ENCODE results near the gene DDX25.
A peak's percentile ranks its signal among the peaks of the same experiment; 100 is the strongest.

The DDX25 gene

DNA sequence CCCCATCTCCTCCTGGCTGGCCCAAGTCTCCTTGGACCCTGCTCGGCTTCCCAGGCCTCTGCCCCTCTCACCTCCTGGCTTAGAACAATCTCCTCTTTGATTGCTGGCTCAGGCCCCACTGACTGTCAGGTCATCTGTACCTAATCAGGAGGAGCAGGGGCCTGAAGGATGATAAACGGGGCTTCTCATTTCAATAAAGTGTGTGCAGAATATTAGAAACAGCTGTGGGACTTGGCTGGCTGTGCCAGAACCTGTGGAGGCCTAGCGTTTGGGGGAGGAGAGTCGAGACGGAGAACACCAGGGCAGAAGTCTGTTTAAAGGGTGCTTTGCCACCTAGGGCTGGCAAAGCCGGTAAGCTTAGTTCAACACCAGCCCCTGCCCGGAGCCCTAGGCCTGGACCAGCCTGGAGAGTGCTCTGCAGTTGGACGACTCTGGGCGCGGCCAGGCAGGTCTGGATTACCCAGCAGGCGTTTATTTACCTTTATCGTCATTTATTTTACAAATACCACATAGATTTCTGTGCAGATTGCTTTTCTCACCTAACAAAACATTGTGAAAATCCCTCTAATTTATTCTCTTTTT, 31.4 kb downstream of the DDX25 start:
- DNase-seq: no peak

DNA sequence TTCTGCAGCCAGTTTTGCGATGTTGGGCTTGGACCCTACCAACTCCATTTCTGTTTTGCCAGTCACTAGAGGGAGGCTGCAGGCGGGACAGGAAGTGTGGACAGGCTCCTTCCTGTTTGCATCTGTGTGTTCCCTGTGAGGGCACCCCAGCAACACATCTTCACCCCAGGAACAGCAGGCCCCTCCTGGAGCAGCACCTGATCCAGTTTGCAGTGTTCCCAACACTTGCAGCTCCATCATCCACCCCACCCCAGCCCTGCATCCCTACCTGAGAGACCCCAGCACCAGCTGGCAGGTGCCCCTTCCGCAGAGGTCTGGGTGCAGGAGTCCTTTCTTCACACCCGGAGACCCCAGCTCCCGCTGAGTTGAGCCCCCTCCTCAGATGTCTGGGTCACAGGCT, 34.1 kb downstream of the DDX25 start:
- peak in 1 of 5 experiments; percentile 48 for DNase-seq

DNA sequence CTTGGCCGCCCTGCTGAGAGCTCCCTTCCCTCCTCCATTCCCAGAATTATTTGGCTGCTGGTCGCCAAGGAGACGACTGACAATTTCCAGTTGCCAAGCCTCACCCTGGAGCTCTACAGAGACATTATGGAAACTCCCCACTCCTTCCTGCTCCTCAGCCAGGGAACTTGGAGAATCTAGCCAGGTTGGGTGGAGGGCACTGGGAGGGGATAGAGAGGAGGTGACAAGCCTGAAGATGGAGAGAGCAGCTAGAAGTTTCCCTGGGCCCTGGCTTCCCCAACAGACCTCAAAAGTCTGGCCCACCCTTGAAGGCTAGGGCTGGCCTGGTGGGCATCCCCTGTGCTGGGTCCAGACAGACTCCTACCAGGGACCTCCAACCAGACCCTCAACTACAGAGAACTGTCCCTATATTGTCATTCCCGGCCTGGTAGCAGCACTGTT, 34.8 kb downstream of the DDX25 start:
- no peak for DNase-seq

DNA sequence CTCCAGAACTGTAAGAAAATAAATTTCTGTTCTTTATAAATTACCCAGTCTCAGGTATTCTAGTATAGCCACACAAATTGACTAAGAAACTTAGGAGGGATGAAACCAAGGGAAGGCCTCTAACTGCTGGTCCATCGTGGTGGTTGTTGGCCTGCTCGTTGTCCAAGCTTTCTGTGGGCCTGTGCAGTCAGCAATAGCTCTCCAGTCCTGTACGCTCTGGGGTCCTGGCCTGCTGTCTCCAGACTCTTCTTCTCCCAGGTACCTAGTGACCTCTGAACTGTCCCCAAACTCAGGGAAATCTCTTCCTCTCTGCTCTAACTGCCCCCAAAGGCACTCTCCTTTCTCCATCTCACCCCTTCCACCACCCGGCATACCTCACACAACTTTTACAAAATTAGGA, 35.8 kb downstream of the DDX25 start:
- DNase-seq: no peak

DNA sequence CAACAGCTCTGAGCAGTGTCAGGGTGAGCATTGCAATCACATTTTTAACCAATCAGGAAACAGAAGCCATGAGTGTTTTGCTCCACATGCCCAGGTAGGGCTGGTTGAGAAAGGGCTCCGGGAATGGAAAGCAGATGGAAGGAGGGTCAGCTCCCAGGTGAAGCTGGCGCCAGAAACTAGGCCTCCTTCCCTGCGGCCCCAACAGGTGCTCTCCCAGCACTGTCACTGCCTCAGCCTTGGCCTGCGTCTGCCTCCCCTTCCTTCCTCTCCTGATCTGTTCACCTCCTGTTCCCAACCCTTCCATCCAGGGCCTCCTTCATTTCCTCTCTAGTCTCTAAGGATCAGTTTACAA, 36.9 kb downstream of the DDX25 start:
- no peak for DNase-seq

DNA sequence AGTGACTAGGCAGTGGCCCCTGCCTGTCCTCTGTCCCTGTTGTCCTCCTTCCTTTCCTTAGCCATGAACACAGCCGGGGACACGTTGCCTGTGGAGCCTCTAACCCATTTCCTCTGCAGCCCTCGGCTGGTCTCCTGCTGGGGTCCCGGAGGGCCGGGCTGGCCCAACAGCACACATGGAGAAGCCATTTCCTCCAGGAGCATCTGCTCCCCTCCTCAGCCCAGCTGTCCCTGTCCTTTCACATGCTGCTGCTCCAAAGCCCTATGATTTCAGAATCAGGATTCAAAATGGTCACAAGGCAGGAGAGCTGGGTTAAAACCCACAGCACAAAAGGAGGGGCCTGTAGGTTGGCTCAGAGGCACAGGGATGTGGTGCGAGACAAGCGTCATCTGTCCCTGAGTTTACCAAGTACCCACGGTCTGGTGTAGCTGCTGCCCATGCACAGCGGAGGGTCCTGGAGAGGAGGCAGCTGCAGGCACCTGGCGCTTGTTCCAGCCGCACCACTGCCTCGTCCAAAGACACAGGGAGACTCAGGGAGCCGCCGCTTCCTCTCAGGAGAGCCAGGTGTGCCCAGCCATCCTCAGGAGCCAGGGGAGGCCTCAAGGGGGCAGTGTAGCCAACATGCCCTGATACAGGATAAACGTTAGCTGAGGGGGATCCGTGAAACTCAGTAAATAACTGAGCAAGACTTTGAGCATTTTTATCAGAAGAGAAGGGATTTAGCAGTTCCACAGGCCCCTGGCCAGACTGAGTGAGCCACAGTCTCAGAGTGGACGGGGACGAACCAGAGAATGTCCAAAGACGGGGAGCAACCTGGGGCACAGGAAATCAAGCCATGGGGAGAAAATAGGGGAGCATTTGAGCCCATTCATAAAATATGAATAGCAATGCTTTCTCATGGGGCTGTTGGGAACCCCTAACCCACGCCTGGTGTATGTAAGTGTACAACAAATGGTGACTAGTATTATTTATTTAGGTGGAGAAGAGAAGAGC, 37.6 kb downstream of the DDX25 start:
- peak in 3 of 5 experiments; percentile 25 to 54 (median 29) for DNase-seq

DNA sequence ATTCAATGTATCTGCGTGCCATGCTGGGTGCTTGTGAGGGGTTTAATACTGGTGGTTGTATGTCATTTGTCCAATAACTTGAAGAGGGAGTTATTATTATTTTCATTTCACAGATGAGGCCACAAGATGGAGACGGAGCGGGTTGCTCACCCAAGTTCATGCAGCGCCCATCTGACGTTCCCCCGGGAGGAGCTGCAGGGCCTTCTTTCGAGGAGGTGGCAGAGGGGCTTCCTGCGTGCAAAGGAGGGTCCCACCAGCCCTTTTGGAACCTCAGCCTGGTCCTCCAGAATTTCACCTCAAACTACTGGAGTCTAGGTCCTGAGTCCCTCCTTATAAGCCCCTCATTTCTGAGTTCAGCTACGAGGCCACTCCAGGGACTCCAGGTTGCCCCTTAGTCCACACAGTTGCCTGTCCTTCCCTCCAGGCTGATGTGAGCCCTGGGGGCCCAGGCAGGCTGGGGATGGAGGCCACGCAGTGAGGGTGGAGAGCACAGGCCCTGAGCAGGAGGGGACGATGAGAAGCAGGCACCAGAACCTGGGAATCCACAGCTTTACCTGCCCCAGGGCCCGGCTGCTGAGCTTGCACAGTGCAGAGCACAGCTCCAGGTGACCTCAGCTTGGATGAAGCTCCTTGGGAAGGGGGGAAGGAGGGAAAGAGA, 38.6 kb downstream of the DDX25 start:
- DNase-seq: no peak

DNA sequence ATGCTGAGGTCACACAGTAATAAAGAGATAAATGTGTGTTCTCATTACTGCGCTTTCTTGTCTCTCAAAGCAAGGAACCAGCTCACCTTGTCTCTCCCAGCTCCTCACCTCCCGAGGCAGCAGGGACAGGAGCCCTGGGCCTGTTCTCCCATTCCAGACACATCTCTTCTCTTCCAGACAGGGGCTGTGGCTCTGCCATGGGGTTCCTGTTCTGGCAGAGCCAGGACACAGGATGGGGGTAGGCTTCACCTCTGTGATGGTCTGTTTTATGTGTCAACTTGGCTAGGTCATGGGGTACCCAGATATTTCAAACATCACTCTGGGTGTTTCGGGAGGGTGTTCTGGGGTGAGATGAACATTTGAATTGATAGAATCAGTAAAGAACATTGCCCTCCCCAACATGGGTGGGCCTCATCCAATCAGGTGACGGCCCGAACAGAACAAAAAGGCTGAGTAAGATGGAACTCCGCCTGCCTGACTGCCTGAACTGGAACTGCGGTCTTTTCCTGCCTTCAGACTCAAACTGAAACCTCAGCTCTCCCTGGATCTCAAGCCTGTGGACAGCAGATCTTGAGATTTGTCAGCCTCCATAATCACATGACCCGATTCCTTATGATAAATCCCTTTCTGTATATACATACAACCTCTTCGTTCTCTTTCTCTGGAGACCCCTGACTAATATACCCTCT, 39.5 kb downstream of the DDX25 start:
- no peak for DNase-seq

DNA sequence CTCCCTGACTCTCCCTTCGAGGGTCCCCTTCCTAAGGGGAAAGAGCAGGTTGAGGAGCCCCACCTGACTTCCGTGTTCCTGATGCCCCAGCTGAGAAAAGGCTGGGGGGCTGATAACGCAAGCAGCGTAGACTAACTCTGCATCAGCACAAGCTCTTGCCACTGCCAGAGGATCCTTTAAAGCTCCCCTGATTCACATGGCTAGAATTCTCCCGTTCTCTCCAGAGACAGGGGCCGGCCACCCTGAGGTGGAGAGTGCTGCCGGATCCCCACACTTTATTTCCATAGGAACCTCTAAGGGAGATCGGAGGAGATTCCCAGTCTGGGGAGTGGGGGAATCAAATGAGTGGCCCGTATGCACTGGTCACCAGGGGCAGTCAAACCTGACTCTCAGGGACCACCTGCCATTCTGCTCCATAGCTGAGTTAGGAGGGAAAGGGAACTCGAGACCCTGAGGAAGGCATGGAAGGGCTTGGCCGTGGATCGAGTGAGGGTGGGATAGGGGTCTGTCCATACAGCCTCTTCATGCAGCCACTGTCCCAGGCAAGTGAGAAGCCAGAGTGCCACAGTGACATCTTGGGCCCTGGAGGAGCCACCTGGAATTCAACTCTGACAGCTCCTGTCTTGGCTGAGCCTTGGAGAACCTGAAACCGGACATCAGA, 40.2 kb downstream of the DDX25 start:
- DNase-seq: no peak

DNA sequence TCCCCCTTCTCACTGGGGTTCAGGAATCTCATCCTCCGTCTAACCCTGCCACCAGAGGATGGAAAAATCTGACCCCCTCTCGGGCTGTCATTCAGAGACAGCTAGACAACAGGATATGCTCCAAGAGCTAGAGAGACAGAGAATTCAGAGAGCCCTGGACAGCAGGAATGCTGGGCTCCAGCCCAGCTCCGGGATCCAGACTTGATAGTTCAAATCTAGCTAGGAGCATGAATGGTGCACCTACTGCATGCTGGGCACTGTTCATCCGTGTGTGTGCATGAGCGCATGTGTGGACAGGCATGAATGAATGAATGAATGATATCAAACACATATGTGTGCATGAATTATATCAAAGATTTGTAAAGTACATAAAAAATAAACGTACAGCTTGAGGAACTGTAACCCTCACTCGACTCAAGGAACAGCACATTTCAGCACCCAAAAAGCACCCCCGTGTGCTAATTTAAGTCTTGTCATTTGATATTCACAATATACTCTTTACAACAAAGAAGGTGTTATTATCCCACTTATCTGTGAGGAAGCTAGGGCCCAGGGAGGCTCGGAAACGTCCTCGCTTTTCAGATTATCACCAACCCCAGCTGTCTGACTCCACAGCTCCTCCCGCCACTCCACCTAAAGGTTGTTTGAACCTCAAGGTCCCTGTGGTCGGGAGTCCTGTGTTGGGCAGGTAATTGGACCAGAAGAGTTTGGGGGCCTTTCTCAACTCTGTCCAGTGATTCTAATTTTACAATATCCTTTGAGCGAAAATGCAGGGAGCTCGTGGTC, 40.9 kb downstream of the DDX25 start:
- DNase-seq: no peak

DNA sequence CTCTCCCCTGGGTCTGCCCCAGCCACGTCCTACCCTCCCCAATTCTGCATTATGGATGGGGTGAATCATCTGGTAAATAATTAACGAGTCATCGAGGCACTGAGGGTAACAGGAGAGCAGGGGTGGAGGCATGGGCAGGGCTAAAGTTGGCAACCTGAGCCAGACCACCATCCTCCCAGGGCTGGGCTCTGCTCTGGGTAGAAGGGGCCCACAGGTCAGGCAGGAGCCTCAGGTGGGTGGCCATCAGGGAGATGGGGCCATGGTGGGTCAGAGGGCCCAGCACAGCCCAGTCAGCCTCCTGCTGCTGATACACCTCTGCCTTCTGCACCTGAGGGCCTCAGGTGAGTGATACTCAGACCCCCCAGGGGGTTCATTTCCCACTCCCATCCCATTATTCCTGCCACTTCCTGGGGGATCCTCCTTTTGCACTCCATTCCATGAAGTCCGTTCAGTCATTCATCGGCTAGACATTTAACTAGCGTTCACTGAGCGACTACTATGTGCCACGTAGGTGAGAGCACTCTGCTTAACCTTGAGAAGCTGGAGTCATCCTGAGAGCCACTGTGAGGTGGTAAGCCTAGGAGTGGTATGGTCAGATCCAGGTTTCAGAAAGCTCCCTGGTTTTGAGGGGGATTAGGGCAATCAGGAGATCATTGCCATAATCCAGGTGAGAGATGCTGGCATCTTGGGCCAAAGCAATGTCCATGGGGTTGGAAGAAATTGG, 41.7 kb downstream of the DDX25 start, which contains the start of gene VSIG10L2:
TSS of gene VSIG10L2 (plus strand) at position 248 of the 724 bp plus-strand sequence. CDS start at position 260, 12 bp downstream.
- no peak for DNase-seq

DNA sequence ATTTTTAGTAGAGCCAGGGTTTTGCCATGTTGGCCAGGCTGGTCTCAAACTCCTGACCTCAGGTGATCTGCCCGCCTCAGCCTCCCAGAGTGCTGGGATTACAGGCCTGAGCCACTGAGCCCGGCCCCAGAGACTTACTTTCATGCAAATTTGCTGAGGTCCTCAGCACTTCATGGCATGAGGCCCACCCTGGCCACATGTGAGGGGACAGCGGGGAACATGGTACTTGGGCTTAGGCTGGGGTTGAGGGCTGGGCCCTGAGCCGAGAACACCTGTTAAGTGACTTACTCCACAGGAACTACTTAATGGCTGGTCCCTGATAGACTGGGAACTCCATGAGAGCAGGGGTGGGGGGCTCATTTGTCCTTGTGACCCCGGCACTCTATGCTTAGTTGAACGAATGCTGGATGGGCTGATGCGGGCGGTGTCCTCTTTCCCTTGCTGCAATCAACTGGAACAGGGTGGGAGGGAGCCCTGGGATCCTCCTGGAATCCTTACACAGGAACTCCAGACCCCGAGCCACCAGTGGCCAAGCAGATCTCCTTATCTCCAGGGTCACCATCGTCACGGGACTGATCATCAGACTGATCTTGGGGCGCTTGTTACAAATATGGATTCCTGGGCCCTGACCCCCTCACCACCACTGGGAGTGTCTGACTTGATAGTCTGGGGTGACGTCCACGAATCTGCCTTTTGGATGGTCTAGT, 42.6 kb downstream of the DDX25 start:
- DNase-seq: no peak

DNA sequence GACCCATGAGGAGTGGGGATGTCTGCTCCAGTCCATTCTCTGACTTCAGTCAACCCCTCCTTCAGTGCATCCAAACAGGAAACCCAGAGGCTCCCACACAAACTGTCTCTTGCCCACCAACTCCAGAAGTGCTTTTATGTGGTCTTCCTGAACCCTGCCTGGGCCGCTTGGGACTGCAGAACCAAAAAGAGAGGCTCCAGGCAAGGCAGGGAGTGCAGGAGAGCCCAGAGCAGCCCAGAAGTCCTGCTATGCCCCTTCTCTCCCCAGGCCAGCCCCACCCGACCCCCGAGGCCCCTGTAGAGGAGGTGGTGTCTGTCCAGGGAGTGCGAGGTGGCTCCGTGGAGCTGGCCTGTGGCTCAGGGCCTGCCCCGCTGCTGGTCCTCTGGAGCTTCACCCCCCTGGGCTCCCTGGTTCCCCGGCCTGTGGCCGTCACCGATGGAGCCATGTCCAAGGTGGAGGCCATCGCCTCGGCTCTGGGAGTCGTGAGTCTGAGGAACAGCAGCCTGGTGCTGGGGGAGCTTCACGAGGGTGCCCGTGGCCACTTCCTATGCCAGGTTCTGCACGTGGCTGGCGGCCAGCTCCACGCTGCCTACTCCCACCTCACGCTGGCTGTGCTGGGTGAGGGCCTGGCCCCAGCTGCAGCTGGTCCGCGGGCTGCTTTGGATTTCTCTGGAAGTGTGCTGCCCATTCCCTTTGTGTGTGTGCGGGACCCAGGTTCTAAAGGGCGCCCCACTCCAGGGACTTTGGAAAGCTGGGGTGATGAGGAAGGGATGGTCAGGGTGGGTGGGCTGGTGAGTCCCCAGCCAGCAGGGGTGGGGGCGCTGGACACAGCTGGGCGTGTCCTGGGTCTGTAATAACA, 43.3 kb downstream of the DDX25 start:
- DNase-seq: no peak

DNA sequence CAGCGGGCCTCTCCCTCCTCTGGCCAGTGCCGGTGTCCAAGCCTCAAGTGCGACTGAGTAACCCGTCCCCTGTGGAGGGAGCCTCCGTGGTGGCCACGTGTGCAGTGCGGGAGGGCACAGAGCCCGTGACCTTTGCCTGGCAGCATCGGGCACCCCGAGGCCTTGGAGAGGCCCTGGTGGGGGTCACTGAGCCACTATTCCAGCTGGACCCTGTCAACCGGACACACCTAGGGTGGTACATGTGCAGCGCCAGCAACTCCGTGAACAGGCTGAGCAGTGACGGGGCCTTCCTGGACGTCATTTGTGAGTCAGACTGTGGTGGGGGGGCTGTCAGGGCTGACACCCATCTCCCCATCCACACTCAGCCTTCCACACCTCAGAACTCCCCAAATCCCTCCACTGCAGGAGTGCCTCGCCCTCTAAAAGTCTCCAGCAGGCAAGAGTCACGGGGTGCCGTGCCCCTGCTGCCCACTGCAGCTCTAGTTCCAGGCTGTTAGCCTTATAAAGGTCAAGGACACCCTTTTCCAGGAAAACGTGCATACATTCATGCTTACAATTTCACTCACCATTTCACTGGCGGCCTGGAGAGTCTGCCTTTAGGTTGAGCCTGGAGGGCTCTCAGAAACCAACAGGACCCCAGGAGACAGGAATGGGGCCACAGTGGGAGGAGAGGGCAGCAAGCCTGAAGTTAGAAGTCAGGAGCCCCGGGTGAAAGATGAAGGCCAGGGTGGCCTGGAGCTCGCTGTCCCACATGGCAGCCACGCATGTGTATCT, 44.2 kb downstream of the DDX25 start:
- no peak for DNase-seq

DNA sequence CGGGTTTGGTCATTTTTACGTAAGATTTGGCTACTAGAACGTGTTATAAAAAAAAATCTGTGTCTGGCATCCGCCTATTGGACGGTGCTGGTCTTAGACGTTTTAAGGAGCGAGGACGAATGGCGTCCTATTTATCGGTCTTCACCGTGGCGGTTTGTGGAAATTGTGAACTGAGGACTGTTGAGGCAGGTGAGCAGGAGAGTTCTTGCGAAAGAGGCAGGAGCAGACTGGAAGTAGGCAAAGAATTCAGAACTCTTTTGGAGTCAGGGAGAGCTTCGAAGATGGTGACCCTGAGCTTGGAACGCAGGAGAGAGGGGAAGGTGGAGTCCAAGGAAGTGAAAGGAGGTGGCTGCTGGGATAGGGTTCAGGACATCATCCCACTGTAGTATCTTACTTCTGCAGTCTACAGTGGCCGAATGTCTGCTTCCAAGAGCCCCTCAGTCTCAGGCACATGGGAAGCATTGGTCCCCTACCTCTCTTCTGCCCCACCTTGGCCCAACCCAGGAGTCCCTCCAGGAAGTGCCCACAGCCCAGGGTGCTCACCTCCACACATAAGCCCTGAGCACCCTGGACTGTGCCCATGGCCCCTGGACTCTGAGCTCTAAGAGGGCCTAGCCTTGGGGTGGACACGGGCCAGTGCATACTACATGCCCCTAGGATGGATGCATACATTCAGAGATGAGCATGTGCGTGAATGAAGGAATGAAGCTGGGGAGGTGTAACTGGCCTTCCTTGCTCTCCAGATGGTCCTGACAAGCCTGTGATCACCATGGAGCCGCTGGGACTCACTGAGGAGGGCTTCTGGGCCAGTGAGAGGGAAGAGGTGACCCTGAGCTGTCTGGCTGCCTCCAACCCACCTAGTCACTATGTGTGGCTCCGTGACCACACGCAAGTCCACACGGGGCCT, 45.2 kb downstream of the DDX25 start:
- no peak for DNase-seq

DNA sequence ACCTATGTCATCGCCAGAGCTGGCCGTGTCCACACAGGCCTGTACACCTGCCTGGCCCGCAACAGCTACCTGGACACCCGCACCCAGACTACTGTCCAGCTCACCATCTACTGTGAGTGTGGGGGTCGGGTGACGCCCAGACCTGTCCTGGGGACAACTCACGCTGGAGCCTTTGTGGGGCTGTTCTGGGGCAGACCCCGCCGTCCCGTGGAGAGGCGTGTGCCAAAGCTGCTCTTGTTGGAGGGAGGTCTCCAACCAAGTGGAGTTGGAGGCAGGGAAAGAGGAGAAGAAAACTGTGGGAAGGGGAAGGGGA, 45.8 kb downstream of the DDX25 start:
- no peak for DNase-seq

All from T-helper 2 cell (primary cell).